DND-41 (cell line): ENCODE results near the gene DDC.

Source experiments
- ATAC-seq: fragments of 200-7000 bp; cut with Tn5 transposase; 3 replicates; pipeline ENCODE4 v1.9.1; 2021; ENCODE audit warnings: low read depth; ENCODE audit not compliant: insufficient read depth
- DNase-seq: peaks from one replicate; pipeline ENCODE4 v3.0.0-alpha.2; 2020
- H2AFZ ChIP-seq: 2 replicates; pipeline ENCODE4 v1.6.0; 2012; ENCODE audit warnings: low read depth, low read length
- H3K27ac ChIP-seq: 2 replicates; pipeline ENCODE4 v1.5.1; 2012; ENCODE audit warnings: low read length, inconsistent platforms
- H3K27me3 ChIP-seq: fragments of 200-600 bp; sonication (generic); 2 replicates; pipeline ENCODE4 v1.6.0; 2012; ENCODE audit warnings: low read length, mild to moderate bottlenecking, inconsistent platforms; ENCODE audit not compliant: insufficient read depth, poor library complexity
- H3K36me3 ChIP-seq: 2 replicates; pipeline ENCODE4 v1.5.1; 2012; ENCODE audit warnings: low read length, inconsistent platforms; ENCODE audit not compliant: insufficient read depth
- H3K4me1 ChIP-seq: 2 replicates; pipeline ENCODE4 v1.5.1; 2012; ENCODE audit warnings: mild to moderate bottlenecking, low read length; ENCODE audit not compliant: insufficient read depth
- H3K4me2 ChIP-seq: 2 replicates; pipeline ENCODE4 v1.6.0; 2012; ENCODE audit warnings: mild to moderate bottlenecking, moderate library complexity, low read length, inconsistent platforms; ENCODE audit not compliant: insufficient read depth
- H3K4me3 ChIP-seq, 2 experiments: fragments of 200-600 bp in 1 of 2; shearing (Covaris generic) in 1 of 2; 2 replicates each; pipeline ENCODE4 v1.5.1; 2012 to 2016; ENCODE audit warnings: inconsistent platforms in 2 of 2, low read length in 2 of 2, mild to moderate bottlenecking in 2 of 2, low read depth in 1 of 2, moderate library complexity in 1 of 2
- H3K79me2 ChIP-seq: 2 replicates; pipeline ENCODE4 v1.6.0; 2012; ENCODE audit warnings: low read length, inconsistent platforms; ENCODE audit not compliant: insufficient read depth
- H3K9ac ChIP-seq: 2 replicates; pipeline ENCODE4 v1.6.0; 2012; ENCODE audit warnings: low read depth, mild to moderate bottlenecking, inconsistent platforms, low read length, moderate library complexity
- H3K9me3 ChIP-seq: 2 replicates; pipeline ENCODE4 v1.5.1; 2012; ENCODE audit warnings: low read length, moderate library complexity, mild to moderate bottlenecking, inconsistent platforms; ENCODE audit not compliant: insufficient read depth, severe bottlenecking
- H4K20me1 ChIP-seq: 2 replicates; pipeline ENCODE4 v1.6.0; 2012; ENCODE audit warnings: low read length; ENCODE audit not compliant: insufficient read depth
- CTCF ChIP-seq: IDR thresholded peaks from 2 replicates; pipeline ENCODE4 v1.5.1; 2012; ENCODE audit warnings: borderline replicate concordance, low read length, moderate library complexity, mild to moderate bottlenecking; ENCODE audit not compliant: poor library complexity, severe bottlenecking; ENCODE audit errors: extremely low read depth
- EZH2 ChIP-seq: IDR thresholded peaks from 3 replicates; pipeline ENCODE4 v1.6.1; 2012; ENCODE audit warnings: borderline replicate concordance, low read depth, mild to moderate bottlenecking, moderate library complexity, low read length, inconsistent platforms; ENCODE audit not compliant: severe bottlenecking

Gene DDC

DNA sequence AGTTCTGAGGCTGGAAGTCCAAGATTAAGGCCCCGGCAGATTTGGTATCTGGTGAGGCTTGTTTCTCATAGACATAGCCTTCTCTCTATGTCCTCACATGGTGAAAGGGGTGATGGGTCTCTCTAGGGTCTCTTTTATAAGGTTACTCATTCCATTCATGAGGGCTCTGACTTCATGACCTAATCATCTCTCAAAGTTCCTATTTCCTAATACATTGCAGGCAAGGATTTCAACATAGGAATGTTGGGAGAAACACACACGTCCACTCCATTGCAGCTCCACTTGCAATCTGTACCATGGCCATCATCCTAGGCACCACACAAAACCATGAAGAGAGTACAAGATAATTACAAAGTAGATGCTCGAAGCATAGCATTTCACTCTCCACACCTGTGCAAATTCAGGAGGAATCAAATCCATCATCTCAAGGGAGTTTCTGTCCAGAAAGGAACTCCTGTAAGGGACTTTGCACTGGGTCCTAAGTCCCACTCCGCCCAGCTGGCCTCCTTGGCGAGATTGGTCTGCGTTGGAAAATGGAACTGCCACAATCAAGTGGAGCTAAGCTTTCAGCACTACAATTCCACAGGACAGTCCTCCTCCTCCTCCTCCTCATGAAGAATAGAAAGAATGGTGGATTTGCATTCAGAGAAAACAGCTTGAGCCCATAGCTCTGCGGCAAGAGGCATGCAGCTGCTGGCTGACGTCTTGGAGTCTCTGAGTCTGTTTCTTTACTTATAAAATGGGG lies 8.8 kb downstream of the DDC start:
- no peak for DNase-seq
- H4K20me1 ChIP-seq, result no peaks in the 10 kb centered on the region

GRCh38 chr7:50555594-50556140 lies 9.5 kb downstream of the DDC start:
- H3K9ac ChIP-seq, result no peak overlapping the region
- H3K4me1 ChIP-seq, result no peaks in the 10 kb centered on the region

More for the DNA sequence above, 8.8 kb downstream of the DDC start:
- H3K4me1 ChIP-seq, result no peaks in the 10 kb centered on the region
- TF ChIP-seq CTCF, result no peak
- no peak for TF ChIP-seq EZH2
- no peaks in the 10 kb centered on the region for H3K9me3 ChIP-seq
- H2AFZ ChIP-seq, result no peak overlapping the region
- H3K27me3 ChIP-seq, result peaks cover 12% of the 10 kb centered on the region
- H3K27ac ChIP-seq, result no peak overlapping the region
- no peak for ATAC-seq
- H3K36me3 ChIP-seq, result no peaks in the 10 kb centered on the region
- H3K79me2 ChIP-seq, result no peaks in the 10 kb centered on the region
- H3K9ac ChIP-seq, result no peak overlapping the region
- H3K4me2 ChIP-seq, result no peak overlapping the region
- no peak overlapping the region for H3K4me3 ChIP-seq

DNA sequence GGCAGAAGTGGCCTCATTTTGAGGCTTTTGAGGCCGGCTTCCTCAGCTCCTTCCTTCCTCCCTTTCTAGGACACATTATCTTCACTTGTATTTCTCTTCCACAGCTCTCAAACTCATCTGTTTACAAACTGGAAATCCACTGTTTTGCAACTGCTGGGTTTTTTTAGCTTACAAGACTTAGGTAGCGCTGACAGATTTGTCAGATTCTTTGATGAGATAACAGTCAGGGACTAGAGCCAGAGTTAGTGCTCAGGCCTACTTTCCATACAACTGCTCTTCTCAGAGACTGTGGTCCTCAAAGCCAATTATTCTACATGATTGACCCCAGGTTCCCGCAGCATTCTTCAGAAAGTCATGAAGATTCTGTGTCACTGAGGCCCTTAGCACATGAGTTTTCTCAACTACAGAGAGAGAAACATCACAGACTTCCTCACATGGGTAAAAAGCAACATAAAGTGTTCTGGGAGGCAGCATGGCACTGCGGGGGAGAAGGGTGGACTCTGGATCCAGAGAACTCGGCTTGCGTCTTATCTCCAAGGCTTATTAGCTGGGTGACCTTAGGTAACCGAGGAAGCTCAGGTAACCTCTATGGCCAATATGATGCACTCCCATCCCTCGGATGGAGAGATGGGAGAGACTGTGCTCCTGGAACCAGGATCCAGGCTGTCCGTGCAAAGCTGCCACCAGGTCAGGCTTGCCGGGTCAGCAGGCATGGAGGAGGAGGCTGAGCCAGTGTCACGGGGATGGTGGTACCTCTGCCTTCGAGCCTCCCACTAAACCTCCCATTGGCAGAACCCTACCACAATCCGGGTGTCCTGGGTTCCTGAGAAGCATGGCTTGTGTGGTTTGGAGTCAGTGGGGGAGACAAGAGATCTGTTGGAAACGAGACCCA lies 10.5 kb downstream of the DDC start:
- Histone ChIP-seq H3K36me3 (no peaks in the 10 kb centered on the region), H3K4me3 (no peak overlapping the region), H3K9me3 (no peaks in the 10 kb centered on the region), H3K27ac (no peak overlapping the region), H3K27me3 (peaks cover 12% of the 10 kb centered on the region), H3K4me2 (no peak overlapping the region), H3K4me1 (no peaks in the 10 kb centered on the region), H4K20me1 (no peaks in the 10 kb centered on the region), H2AFZ (no peak overlapping the region), H3K9ac (no peak overlapping the region), H3K79me2 (no peaks in the 10 kb centered on the region)
- ATAC-seq (no peak), DNase-seq (no peak)
- no peak for TF ChIP-seq EZH2
- TF ChIP-seq CTCF, result no peak

More at GRCh38 chr7:50555594-50556140, 9.5 kb downstream of the DDC start:
- no peaks in the 10 kb centered on the region for H3K36me3 ChIP-seq
- H3K9me3 ChIP-seq, result no peaks in the 10 kb centered on the region
- ATAC-seq (no peak), DNase-seq (no peak)
- H4K20me1 ChIP-seq, result no peaks in the 10 kb centered on the region
- H3K4me3 ChIP-seq, result no peak overlapping the region
- H3K27me3 ChIP-seq, result peaks cover 12% of the 10 kb centered on the region
- H3K27ac ChIP-seq, result no peak overlapping the region
- no peak overlapping the region for H2AFZ ChIP-seq
- H3K4me2 ChIP-seq, result no peak overlapping the region
- H3K79me2 ChIP-seq, result no peaks in the 10 kb centered on the region
- no peak for TF ChIP-seq CTCF
- no peak for TF ChIP-seq EZH2
